NCI-H2196 treated with DMSO at 0.1 percent for 48 hours (cell line): ENCODE results near the gene RPS6KC1.
"Not testable (repeated sequence)": the region's sequence is repeated elsewhere in the genome, so short reads cannot be mapped to it uniquely, and the experiment has no call there.

Experiments used
- DNase-seq: peaks from one replicate; lab custom pipeline; 2025; ENCODE audit not compliant: unreplicated experiment; lab: John Stamatoyannopoulos, UW

RPS6KC1 gene

GRCh38 chr1:213200630-213201029 is 149.6 kb downstream of the RPS6KC1 start:
- DNase-seq = no peak

DNA sequence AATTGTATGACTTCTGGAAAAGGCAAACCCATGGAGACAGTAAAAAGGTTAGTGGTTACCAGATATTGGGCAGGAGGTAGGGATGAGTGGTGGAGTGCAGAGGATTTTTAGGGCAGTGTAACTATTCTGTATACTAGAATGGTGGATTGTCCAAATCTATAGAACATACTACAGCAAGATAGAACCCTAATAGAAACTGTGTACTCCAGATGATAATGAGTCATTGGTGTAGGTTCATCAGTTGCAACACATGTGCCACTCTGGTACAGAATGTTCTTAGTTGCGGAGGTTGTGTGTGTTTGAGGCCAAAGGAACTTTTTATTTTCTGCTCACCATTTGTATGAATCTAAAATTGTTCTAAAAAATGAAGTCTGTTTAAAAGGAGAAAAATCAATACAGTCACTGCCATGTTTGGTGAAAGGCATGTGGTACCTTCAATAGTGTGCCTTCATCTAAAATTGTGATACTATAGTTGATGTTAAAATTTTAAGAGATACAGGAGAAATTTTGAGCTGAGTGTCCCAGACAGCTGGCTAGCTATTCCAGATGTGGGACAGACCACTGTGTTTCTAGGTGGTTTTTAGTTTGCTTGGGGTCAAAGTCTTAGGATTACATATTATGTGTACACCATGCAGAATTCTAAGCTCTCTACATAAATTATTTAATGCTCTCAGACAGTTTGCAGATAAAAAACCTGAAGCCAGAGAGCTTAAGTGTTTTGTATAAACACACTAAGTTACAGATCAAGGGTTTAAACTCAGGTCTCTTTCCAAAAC is 150.5 kb downstream of the RPS6KC1 start:
- DNase-seq = no peak

DNA sequence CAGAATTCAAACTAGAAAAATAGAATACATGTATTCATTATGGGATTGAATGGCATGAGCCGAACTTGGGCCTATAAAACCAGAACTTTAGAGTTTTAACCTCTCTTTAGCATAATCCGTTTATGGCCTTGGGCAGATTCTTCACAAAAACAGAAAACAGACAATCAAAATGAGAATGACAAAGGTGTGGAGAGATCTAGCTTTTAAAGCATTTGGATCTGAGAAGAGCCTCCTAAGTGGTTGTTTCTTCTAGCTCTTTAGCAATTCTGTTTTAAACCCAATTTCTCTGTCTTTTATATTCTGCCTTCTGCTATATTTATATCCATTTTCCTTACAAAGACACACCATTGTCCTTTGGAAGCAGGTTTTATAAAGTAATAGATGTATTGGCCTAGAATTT is 160.2 kb downstream of the RPS6KC1 start:
- no peak for DNase-seq

- not testable (repeated sequence) for DNase-seq
These were observed 168.0 kb downstream of the RPS6KC1 start for GRCh38 chr1:213219076-213219475.

DNA sequence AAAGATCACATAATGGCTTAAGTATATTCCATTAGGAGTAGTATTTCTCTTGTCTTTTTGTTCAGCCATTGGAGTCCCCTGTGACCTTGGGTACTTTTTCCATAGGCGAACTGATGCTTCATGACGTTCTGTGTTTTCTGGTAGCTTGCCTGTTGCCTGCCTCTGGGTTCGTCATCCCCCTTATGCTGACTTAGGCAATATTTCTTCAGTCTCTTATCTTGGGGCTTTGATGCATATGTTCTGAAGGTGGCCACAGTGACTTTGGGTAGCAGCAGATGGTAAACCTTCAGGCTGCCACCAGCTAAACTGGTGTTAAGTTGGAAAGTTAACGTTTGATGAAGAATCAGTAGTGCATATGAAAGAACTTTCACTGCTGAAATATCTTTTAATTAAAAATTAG is 170.2 kb downstream of the RPS6KC1 start:
- no peak for DNase-seq

- DNase-seq = no peak
These were observed 176.4 kb downstream of the RPS6KC1 start for GRCh38 chr1:213227458-213227857.

DNA sequence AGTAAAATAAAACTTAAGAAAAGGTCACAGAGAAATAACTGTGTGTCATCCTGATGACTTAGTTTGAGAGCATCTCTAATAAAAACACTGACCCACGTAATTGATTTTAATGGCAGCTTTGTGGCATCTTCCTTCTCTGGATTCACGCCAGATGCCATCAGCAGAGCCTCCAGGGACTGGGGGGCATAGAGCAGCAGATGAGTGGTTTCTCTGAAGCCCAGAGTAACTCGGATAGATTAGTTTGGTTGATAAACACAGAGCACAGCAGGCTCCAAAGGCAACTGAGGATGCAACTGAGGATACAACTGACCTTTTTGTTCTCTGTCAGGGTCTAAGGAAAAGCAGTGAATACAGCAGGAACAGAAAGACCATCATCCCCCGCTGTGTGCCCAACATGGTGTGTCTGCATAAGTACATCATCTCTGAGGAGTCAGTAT is 180.8 kb downstream of the RPS6KC1 start:
- no peak for DNase-seq

- no peak for DNase-seq
These were observed 191.8 kb downstream of the RPS6KC1 start for GRCh38 chr1:213242883-213243282.

- DNase-seq = peak; percentile 67
These were observed 193.6 kb downstream of the RPS6KC1 start for GRCh38 chr1:213244664-213245091.

DNA sequence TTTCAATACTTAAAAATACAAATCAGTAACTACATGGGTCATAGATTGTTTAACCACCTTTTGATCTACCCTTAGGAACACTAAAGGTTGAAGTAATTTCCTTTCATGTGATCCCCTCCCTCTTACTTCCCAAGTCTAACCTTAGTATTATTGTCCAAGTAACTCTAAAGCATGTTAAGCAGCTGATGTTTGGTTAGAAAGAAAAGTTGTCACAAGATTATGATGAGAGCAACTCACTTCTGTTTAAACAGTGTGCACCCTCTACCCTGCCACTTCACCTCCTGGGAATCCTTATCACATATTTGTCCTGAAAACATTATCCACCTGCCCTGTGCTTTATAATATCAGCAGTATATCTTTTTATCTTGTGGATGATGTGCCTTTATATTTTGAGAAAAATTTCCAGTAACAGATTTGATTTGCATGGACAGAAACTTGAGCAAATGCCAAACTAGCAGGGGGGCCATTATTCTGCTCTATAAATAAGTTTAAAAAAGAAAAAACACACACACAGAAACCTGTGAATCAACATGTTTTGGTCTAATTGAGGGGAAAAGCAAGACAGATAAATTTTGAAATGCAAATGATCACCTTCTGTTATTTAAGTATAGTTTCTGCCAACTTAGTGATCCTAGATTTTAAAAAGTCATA is 194.3 kb downstream of the RPS6KC1 start:
- DNase-seq = no peak

DNA sequence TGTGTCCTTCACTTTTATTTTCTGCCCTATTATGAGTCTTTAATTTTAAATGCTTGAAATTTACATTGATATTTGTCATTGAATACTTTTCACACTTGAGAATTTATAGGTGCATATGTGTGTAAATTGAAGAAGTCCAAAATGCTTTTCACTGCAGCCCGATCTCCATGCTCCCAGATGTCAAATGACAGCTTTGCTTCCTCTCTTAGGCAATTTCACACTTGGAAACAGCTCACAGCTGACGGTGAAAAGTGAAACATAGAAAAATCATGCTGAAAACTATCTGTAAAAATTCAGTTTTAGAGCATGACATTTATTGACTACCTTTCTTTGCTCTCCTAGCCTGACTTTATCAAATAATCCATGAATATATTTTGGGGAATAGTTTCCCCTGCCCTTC is 196.0 kb downstream of the RPS6KC1 start:
- DNase-seq = no peak

- no peak for DNase-seq
These were observed 198.4 kb downstream of the RPS6KC1 start for GRCh38 chr1:213249395-213249794.

DNA sequence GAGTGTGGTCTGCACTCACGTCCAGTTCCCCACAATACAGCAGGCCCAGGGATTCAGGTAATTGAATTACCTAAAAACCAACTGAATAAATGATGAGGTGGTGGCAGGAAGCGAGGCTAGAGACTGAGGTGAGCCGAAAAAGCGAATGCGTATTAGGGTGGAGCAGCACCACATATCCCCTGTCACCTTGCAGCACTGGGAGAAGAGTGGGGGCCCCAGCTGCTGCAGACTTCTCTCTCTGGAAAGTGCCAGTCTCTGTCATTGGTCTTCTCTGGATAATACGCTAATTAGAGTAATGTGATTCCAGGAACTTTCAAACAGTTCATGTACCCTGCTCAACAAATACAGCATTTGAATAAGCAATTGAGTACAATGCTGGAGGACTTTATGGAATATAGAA is 199.0 kb downstream of the RPS6KC1 start:
- DNase-seq = no peak

DNA sequence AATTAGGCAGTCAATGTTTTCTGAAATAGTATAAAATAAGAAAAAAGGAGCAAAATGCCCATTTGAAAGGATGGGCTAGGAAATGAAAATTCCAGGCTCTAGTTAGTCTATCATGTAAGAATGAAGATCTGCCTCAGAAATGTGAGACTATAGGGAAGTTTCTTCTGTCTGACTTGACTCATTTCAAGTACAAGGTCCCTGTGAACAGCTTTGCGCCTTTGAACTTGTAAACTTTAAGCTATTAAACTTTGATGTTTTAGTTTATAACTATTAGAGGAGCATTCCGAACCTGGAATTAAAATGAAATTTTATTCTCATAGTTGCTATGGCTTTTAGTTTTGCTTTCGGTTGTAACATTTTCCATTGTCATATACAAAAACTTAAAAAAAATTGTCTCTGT is 199.4 kb downstream of the RPS6KC1 start:
- no peak for DNase-seq

DNA sequence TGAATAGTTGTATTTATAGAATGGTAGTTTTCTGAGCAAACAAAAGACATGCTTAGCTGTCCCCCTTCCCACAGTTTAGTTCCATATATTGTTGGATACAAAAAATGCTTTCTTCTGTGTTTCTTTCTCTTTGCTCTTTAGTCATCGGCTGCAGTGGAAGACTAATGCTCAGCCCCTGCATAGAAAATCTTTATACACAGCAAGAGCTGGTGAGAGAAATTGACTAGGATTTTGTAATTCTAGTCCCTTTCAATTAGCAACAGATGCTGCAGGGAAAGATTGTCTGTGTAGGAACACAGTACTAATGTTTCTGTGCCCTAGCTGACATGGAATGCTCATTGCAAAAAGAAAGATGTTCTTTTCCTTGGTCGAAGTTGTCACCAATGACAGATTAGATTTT is 200.9 kb downstream of the RPS6KC1 start:
- DNase-seq = no peak

GRCh38 chr1:213256438-213257087 is 205.5 kb downstream of the RPS6KC1 start:
- no peak for DNase-seq

GRCh38 chr1:213260311-213261075 is 209.5 kb downstream of the RPS6KC1 start:
- no peak for DNase-seq

DNA sequence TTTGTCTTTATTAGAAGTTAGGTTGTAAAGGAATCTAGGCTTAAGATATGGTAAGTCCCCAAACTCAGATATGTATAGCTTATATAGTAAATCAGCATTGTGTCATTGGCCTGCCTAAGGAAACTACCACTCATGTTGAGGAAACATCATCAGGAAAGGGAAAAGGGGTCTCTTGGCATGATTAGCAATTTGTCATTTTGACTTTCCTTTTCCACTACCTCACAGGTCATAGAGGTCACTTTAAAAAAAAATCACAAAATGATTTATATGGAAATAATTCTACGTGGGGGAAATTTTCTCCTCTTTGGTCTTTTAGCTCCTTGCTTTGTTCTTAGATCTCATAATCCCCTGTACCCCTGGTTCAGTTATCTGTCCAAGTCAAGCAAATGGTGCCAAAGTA is 213.5 kb downstream of the RPS6KC1 start:
- no peak for DNase-seq

- DNase-seq = no peak
These were observed 216.1 kb downstream of the RPS6KC1 start for GRCh38 chr1:213266983-213267772.

GRCh38 chr1:213268221-213268620 is 217.2 kb downstream of the RPS6KC1 start:
- DNase-seq = no peak

DNA sequence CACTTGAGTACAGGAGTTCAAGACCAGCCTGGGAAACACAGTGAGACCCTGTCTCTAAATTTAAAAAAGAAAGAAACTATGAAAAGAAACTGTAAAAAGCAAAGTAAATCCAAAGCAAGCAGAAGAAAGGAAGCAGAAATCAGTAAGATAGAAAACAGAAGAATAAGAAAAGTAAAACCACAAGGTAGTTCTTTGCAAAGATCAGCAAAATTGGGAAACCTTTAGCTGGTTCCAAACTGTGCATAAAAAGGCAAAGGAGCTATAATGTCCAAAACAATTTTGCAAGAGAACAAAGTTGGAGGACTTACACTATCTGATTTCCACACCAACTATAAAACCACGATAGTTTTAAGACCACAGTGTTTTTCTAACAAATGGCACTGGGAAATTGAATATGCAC is 218.8 kb downstream of the RPS6KC1 start:
- DNase-seq = no peak
